HG02970 (cell line): ENCODE data around the gene MMP27.
"Not testable (repeated sequence)": the region's sequence is repeated elsewhere in the genome, so short reads cannot be mapped to it uniquely, and the experiment has no call there.

Source experiments
- ATAC-seq: cut with Tn5 transposase; IDR thresholded peaks from one replicate; pipeline ENCODE4 v1.9.1; 2021; ENCODE audit warnings: mild to moderate bottlenecking, moderate library complexity, moderate number of reproducible peaks; ENCODE audit not compliant: unreplicated experiment, low FRiP score

MMP27 gene, protein sequence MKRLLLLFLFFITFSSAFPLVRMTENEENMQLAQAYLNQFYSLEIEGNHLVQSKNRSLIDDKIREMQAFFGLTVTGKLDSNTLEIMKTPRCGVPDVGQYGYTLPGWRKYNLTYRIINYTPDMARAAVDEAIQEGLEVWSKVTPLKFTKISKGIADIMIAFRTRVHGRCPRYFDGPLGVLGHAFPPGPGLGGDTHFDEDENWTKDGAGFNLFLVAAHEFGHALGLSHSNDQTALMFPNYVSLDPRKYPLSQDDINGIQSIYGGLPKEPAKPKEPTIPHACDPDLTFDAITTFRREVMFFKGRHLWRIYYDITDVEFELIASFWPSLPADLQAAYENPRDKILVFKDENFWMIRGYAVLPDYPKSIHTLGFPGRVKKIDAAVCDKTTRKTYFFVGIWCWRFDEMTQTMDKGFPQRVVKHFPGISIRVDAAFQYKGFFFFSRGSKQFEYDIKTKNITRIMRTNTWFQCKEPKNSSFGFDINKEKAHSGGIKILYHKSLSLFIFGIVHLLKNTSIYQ

DNA sequence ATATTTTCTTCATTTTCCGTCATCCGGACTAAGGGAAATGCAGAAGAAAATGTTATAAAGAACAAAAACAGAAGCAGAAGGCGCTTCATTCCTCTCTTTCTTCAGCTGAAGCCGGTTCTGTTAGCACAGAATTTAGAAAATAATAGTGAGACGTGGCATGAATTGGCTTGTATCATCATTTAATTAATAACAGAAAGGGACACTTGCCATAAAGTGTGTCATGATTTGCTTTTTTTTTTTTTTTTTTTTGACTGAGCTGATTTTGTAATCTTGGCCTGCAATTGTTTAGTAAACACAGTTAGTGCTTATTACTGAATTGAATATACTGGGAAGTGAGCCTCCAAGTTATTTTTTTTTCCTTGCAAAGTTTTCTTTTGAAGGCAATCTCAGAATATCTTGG, at the start of gene MMP27:
TSS of gene MMP27 (minus strand) at position 144 of the 400 bp plus-strand sequence. CDS start at position 89, 55 bp downstream.
- ATAC-seq: no peak

DNA sequence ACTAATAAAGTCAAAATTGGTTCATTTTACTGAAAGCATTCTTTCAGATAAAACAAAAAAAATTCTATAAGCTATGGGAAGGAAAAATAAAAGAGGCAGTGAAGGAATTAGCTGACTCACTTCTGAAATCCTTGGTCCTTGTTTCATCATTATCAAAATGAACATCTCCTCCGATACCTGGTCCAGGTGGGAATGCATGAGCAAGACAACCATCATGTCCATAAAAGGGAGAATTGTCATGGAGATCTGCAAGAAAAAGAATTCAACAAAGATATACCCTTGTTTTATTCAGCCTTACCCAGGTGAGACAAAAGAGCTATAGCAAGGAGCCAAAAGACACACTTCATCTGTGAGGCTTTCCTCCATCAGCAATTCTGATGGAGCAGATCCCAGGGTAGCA, 47.7 kb upstream of the MMP27 start:
- no peak for ATAC-seq

DNA sequence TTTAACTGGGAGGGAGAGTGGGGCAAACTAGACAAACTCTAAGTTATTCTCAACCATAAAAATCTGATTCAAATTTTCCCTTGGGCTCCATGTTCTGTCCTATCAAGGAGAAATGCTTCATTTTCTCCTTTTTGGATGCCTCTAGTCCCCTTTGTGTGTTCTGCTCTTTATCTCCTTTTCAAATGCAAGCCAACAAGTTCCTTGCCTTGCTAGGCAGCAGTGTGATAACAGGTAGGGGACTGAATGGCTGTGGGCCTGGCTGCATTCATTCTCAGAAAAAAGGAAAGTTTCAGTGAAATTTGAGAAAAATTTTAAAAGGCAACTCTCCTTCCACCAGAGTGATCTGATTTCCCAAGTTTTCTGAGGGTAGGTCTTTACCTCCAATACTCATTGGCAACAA, 46.1 kb upstream of the MMP27 start:
- ATAC-seq: no peak

DNA sequence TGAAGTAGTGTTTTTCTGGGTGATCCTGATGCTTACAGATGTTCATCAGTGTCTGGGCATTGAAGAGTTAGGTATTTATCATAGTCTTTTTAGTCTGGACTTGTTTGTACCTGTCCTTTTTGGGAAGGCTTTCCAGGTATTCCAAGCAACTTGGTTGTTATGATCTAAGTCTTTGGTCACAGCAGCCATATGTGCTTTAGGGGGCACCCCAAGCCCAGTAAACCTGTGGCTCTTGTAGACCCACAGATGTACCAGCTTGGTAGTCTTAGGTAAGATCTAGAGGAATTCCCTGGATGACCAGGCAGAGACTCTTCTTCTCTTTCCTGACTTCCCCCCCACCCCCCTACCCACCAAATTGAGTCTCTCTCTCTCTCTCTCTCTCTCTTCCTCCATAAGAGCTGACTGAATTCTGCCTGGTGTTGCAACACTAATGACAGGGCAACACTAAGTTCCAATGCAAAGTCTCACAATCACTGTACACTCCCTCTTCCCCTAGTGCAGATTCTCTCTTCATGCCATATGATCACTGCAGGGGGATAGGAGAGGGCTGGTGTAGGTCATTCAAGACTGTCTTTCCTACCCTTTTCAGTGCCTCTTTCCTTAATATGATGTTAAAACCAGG, 43.6 kb upstream of the MMP27 start:
- ATAC-seq: no peak

DNA sequence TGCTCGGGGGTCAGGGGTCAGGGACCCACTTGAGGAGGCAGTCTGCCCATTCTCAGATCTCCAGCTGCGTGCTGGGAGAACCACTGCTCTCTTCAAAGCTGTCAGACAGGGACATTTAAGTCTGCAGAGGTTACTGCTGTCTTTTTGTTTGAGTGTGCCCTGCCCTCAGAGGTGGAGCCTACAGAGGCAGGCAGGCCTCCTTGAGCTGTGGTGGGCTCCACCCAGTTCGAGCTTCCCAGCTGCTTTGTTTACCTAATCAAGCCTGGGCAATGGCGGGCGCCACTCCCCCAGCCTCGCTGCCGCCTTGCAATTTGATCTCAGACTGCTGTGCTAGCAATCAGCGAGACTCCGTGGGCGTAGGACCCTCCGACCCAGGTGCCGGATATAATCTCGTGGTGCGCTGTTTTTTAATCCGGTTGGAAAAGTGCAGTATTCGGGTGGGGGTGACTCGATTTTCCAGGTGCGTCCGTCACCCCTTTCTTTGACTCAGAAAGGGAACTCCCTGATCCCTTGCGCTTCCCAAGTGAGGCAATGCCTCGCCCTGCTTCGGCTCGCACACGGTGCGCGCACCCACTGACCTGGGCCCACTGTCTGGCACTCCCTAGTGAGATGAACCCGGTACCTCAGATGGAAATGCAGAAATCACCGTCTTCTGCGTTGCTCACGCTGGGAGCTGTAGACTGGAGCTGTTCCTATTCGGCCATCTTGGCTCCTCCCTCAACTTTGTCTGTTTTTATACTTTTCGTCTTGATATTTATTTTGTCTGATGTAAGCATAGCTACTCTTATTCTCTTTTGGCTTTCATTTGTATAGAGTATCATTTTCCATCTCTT, 41.4 kb upstream of the MMP27 start:
- ATAC-seq: not testable (repeated sequence)

DNA sequence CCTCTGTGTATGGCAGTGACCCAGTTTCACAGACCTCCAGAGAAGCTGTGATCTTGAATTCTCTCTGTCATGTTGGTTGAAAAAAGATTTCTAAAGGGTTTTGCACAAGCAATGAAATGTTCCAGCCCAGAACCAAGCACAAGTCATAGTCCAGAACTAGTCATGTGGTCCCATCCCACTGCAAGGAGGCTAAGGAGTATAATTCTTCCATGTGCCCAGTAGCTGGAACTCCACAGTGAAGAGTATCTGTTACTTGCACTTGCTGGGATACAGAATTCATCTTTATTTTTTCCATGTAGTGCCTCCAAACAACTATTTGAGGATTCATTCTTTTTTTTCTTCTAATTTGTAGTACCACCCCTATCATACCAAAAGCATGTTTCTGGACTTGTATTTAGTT, 29.1 kb upstream of the MMP27 start:
- no peak for ATAC-seq

DNA sequence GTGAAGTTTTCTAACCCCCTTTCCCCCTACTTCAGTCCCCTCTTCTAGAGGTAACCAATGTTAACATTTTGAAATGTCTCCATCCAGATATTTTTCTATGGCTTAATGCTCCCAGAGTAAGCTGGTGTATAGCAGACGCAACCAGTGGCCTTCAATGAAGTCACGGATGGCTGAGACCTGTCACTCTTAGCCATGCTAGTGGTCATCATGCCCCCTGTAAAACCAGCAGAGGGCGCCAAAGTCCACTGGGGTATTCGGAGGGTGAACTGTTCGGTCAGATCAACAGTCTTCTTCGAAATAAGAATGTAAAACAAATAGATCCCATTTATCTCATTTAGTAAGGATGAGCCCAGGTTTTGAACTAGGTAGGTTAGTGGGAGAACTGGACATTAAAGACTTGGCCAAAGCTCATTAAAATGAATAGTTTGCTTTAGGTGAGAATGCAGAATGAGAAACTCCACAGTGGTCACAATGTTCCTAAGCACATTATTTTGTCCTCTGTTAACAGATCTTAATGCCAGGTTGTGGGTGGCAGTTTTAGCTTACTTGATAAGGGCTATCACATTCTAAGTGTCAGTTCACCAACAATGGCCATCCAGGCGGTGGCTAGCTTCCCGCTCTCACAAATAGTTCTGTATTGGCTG, 27.8 kb upstream of the MMP27 start:
- ATAC-seq: no peak

DNA sequence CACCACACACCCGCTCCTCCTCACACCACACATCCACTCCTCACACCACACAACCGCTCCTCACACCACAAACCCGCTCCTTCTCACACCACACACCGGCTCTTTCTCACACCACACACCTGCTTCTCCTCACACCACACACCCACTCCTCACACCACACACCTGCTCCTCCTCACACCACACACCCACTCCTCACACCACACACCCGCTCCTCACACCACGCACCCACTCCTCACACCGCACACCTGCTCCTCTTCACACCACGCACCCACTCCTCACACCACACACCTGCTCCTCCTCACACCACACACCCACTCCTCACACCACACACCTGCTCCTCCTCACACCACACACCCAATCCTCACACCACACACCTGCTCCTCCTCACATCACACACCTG, 25.4 kb upstream of the MMP27 start:
- not testable (repeated sequence) for ATAC-seq

DNA sequence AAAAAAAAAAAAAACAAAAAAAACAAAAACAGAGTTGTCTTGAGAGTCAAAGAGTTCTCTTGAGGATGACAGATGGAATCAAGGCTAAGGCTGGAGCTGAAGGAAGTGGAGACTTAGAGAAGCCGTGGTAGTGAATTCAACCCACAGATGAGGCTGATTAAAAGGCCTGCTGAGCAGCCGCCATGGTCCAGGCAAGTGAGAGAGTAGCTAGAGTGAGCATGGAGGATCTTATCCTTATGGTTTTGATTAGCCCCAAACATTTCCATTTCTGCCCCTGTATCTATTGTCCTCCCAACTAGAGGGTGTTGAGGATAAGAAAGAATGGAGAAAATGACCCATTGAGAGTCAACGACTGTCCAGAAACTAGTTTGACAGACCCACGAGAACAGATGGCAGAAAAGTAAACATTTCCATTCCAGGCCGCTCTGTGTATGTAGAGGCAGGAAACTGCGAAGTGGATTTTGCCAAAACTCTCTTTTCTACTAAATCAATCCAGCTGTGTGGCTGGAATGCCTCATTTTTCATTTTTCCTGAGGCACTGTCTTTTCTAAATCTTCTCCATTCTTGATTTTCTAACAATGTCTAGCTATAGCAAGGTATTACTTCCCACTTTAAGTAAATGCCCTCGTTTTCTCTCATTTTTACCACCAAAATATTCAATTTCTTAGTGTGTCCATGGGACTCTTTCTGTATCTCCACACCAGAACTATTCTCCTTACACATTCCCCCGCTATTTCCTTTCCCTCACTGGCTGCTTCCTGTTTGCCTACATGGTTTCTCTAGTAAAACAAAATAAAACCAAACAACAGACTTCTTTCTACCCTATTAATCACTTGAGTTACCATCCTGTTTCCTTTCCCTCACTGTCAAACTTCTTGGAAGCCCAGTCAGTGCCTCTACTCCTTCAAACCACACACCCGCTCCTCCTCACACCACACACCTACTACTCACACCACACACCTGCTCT, 24.6 kb upstream of the MMP27 start:
- no peak for ATAC-seq

DNA sequence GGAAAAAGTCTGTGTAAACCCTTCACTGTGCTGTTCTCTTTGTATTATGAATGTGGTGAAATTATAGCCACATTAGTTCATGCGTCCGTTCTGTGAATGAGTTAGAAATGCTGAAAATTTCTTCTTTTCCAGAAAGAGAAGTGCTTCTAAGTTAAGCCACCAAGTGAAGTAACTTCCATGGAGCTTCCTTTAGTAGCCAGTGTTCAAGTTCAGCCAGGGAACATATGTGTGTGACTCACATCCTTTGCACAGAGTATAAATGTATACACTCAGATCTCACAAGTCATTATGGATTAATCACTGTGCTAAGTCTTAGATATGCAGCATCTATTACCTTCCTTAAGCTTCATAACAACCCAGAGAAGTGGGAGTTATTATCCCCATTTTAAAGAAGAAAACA, 22.3 kb upstream of the MMP27 start:
- ATAC-seq: no peak

DNA sequence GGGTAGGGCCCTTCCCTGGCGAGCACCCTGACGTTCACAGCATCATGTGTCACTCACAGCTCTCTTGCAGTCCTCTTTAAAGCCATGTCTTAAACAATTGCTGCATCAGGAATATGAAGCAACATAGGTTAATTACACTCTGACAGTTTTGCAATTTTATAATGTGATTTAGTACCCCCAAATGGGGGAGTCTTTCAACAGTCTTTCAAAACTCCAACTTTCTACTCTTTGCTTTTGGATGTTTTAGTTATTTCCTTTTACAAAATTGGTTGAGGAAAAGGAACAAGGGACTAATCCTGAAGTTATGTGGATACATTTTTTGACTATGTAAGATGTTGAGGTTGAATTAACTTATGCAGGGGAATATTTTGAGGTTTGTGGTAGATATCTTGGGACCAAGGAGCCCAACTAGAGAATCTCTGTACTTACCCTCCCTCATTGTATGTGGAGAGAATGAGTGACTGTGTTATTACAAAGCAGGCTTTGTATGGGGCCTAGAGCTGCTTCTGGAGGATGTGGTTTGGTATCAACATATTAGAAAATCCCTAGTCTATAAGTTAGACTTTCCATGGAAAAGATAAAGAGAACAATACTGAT, 19.4 kb upstream of the MMP27 start, which contains the start of gene MMP8:
TSS of gene MMP8 (minus strand) at position 51 of the 597 bp plus-strand sequence. CDS start 99 bp downstream, outside the sequence.
- no peak for ATAC-seq

DNA sequence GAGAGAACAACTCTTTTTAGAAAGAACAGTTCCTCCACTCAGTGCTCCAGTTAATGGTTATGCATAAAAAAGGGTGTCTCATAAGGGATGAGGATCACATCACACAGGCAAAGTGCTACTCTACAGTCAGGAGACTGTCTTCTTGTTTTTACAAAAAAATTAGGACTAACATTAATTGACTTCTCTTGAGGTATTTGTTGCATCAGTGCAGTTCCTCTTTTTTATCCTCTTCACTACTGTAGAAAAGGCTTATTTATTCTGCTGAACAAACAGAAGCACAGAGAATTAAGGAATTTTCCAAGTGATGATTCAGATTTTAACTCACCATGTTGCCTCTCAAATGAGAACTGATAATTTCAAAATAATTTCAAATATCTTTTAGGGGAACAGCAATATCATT, 17.3 kb upstream of the MMP27 start:
- ATAC-seq: no peak

DNA sequence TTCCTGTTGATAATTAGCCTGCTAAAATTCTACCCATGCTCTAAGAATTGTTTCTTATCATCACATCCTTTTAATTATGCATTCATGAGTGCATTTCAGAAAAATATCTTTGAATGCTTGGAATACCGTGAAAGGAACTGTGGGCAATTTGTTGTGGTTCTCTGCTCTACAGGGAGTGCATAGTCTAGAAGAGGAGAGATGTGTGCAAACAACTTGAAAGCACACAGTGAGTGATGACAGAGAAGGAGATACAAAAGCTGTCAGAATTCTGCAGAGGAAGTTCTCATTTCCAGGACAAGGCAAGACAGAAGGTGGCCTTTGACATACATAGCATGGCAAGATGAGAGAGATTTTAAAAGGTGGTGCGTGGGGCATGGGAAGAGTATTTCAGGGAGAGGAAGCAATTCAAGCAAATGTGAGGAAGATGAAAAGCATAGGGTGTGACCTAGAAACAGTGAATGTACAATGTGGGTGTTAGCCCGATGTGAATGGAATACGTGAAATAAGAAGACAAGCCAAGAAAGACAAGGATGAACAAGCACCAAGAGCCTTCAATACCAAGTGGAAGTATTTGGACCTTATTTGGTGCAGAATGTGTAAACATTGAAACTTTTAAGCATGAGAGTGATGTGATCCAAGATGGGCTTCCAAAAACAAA, 14.2 kb upstream of the MMP27 start:
- ATAC-seq: no peak

DNA sequence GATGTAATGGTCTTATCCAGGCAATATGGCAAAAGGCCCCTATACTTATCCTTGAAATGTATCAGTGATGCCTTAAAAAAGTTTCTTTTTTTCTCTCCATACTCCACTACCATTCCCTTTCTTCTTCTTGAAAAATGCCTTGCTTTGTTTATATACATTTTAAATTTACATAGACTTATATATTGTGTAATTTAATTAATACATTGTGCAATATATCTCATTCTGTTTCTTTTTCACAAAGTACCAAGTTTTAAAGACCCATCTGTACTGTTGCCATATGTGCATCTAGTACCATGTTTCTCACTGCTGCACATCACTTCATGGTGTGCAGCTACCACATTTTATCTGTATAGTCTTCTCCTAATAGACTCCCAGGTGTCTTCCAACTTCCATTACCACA, 11.7 kb upstream of the MMP27 start:
- ATAC-seq: no peak

DNA sequence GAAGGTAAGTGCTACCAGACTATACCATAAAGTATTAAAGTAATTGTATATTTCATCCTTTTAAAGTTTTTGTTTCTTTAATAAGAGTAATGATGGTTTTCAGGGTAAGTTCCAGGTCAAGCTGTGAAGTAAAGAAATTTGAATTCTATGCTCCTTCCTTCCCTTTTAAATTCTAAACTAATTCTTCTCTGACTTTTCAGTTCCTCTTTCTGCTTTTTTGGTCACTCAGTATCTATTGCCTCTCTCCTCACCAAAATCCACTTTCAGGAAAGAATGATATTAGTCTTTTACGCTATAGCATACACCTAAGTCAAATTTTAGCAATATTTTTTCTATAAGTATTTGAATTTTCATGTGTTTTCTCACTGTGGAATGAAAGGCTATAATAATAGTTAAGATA, 11.0 kb upstream of the MMP27 start:
- ATAC-seq: no peak

DNA sequence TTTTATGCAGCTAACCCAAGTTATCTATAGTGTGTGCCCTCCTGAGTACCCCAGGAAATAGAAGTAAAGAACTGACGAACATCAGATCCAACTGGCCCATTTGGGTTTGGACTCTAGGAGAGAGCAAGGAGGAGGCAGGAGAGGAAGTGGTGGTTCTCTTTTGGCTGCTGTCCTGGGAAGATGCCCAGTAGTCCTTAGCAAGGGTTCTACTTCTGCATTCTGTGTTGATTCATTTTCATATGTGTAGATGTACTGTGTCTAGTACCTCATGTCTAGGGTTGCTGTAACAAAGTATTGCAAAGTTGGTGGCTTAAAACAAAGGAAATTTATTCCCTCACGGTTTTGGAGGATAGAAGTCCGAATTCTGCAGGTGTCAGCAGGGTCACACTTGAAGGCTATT, 6.6 kb upstream of the MMP27 start:
- no peak for ATAC-seq

DNA sequence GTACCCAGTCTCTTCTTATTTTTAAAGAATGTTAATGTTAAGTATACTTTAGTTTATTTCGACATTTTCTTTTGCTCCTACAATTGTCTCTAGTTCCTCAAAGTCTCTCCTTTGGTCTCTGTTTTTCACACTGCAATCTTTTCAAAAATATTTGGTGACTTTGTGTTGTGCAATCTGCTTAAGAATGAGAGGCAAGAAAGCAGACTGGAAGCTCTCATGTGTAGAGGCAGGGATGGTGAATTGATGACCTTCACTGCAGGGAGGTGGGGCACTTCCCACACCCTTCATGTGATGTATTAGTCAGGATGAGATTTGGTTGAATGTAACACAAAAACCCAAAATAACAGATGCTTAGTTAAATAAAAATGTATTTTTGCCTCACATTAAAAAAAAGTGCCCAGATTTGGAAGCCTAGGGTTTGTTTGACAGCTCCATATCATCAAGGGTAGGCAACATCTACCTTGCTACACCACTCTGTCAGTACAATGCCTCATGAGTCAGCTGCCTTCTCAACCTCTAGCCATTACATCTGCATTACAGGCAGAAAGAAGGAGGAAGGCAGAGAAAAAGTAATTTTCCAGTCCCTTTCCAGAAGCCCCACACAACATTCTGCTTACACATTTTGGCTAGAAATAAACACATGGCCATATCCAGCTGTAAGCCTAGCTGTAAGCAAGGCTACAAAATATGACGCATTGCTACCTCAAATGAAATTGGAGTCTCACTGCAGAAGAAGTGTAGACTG, 3.8 kb upstream of the MMP27 start:
- ATAC-seq: no peak

DNA sequence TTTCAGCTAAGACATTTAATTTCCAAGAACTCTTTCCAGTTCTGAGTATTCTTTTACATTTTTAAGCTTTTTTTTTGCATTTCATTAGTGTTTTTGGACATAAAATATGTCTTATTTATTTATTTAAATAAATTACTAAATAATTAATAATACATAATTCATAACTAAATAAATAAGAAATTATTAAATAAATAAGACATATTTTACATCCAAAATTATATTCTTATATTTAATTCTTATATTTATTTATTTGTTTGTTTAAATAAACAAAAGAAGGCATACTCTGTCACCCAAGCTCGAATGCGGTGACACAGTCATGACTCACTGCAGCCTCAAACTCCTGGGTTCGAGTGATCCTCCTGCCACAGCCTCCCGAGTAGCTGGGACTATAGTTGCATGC, 3.1 kb upstream of the MMP27 start:
- ATAC-seq: no peak
